ENCODE measurements around the gene XRRA1.

DNA sequence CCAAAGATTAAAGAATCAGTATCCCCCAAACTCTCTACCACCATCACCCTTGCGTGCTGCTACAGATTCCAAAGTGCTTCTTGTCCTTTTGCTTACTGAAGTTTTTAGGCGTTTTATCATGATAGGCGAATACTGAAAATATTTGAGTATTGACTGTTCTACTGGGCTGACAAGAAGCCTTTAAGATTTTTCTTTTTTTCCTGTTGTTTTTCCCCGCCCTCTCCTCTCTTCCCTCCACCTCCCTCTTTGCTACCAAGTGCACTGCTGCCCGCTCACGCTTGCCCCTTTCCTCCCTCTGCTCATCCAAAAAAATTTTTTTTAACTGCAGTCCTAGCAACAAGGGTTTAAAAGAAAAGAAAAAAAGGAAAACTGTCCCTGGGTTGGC, 854 bp upstream of the XRRA1 start:
- TF ChIP-seq ZBTB8A (CRISPR knock-in tag; IDR thresholded peaks at IDR 0.05; ENCODE audit: borderline replicate concordance, low read depth) (no peak), ZC3H4 (CRISPR knock-in tag; IDR thresholded peaks at IDR 0.05; ENCODE audit: borderline replicate concordance) (no peak), THYN1 (CRISPR knock-in tag; IDR thresholded peaks at IDR 0.05; ENCODE audit: borderline replicate concordance, low read depth) (no peak), ZNF792 (CRISPR knock-in tag; IDR thresholded peaks at IDR 0.05) (no peak), ZKSCAN1 (IDR thresholded peaks at IDR 0.05; ENCODE audit: low read length) (no peak), TARDBP (CRISPR knock-in tag; IDR thresholded peaks at IDR 0.05) (no peak), CTCF (CRISPR knock-in tag; IDR thresholded peaks at IDR 0.05) (no peak)
